HG03520 (cell line): ENCODE results near the gene COMMD2.

Source experiments
- ATAC-seq: cut with Tn5 transposase; IDR thresholded peaks from one replicate; pipeline ENCODE4 v1.9.1; 2021; ENCODE audit warnings: mild to moderate bottlenecking, moderate library complexity; ENCODE audit not compliant: unreplicated experiment

The COMMD2 gene

DNA sequence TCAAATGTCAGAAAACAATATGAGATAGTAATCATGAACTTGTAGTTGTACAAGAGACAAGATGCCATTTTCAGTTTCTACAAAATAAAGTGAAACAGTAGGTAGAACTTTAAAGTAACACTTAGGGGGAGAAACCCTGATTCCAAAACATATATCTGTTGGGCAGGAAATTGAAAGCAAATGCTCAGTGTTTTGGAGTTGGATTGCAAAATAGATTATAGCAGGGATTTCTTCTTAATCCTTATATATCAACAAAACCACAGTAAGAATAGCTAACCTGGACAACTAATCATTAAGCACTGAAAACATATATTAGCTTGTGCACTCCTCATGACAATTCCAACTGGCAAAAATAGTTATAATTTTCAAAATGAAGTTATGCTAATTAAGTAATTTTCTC lies 46.9 kb downstream of the COMMD2 start:
- ATAC-seq: no peak

- ATAC-seq: no peak
Measured at GRCh38 chr3:149703466-149703865, 48.8 kb downstream of the COMMD2 start.

GRCh38 chr3:149702691-149703441 lies 49.4 kb downstream of the COMMD2 start:
- ATAC-seq: no peak

DNA sequence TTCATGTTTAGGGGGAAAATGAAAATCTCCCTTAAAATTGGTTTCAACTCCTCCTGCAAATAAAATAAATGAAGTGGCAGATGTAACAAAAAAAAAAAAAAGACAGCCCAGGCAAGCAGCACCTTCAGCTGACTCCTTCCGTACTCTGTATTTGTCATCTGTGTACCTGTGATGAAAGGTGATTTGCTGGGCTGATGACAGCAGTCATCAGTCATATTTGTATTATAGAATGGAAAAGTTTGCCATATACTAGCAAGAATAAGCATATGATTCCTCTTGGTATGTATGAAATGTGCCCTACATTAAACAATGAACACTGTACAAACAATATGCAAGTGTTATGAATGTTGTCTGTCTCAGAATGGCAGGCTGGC lies 50.3 kb downstream of the COMMD2 start:
- ATAC-seq: no peak

DNA sequence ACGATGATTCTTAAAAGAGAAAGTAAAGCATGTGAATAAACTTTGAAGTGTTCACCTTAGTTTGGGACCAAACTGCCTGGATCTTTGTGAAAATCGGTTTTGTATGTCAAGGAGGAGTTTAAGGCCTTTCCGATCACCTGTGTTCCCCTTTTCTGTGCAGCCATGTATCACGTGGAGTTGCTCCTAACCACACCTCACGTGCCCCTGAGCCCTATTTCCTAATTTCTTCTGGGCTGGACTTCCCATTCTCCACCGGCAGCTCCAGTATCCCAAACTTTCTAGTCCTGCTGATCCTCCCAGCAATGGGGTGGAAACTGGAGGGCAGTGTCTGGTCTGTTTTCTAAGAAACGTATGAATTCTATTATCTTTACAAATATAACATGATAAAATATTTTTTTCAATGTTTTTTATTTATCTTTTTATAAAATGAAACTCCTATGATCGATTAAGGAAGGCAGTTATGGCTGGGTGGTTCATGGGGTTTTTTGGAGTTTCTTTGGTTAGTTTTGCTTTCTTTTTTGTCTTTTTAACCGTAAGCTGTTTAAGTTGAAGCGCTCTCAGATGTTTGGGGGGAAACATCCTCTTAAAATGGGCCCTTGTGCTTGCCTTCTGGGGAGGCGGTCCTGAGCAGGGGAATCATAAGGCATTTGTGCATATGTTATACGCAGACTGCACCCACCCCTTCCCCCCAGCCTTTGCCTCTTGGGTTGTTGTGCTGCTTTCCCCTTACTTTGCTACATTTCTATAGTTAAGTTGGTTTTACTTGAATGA lies 50.9 kb downstream of the COMMD2 start:
- ATAC-seq: no peak
